ENCODE results near the gene SARS2.
A peak's percentile ranks its signal among the peaks of the same experiment; 100 is the strongest.

Gene SARS2

DNA sequence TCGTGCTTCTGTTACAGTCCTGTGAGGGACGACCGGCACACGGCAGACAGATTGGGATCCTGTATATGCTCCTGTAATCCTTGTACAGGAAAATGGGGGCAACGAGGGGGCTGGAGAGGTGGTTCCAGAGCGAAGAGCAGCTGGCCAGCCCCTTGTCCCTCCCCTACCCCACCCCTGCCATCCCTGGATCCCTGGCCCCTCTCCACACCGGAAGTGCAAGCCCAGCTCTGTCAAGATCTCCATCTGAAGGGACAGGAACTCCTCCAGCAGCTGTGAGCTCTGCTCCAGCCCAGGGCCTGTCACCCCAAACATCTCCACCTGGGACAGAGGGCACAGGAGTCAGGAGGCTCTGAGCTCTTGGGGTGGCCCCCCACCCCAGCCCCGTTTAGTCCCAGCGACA lies 13.0 kb downstream of the SARS2 start:
- no peak overlapping the region for H3K4me3 ChIP-seq (ENCODE audit: low read depth, low read length)
- no peak for TF ChIP-seq CTCF (IDR thresholded peaks at IDR 0.05; ENCODE audit: insufficient read depth, low read depth, low read length, missing control alignments)
- DNase-seq (ENCODE audit: low read depth), result no peak

DNA sequence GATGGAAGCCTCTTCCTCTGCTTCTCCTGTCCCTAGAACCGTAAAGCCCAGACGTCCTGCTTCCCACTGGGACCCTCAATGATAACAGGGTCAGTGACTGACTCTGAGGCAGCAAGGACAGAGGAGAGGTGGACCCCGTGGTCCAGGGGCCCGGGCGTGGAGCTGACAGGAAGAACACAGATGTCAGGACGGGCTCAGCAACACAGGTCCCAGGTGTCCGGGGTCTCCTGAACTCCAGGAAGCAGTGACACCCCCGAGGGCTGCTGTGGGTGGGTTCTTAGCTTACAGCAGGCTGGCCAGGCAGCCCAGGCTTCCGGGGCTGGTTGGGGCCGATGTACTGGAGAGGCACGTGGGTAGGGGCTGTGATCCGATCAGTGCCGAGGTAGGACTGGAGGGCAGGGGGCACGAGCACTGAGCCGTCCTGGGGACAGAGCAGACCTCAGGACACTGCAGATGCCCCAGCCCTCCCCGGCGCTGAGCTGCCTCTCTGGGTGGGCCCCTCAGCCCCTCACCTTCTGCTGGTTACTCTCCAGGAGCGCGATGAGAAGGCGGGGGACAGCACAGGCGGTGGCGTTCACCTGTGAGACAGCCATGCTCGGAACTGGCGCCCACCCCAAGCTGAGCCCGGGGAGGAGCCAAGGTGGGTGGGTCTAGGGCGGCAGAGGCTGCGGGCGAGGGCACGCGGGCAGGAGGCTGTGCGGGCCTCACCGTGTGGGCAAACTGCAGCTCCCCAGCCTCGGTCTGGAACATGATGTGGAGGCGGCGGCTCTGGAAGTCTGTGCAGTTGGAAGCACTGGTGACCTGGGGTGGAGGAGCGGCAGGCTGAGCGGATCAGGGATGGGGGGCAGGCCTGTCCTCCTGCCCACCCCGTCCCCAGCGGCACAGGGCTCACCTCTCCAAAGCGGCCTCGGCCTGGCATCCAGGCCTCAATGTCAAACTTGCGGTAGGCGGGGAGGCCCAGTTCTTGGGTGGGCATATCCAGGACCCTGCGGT lies 14.9 kb downstream of the SARS2 start:
- DNase-seq (ENCODE audit: low read depth), result no peak
- TF ChIP-seq CTCF (IDR thresholded peaks at IDR 0.05; ENCODE audit: insufficient read depth, low read depth, low read length, missing control alignments), result no peak
- H3K4me3 ChIP-seq (ENCODE audit: low read depth, low read length), result no peak overlapping the region

DNA sequence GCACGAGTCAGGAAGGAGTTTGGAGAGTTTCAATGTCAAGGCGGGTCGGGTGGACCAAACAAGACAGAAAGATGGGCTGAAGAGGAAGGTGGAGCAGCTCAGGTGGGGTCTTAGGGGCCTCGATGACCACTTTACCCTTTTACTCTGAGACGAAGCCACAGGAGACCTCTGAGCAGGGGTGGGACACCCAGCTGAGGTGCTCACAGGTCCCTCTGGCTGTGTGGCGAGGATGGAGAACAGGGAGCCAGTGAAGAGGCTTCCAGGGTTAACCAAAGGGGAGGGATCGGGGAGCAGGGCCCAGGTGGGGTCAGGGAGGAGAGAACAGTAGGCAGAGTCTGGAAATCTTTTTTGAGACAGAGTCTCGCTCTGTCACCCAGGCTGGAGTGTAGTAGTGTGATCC lies 16.6 kb downstream of the SARS2 start:
- H3K4me3 ChIP-seq (ENCODE audit: low read depth, low read length), result no peak overlapping the region
- no peak for TF ChIP-seq CTCF (IDR thresholded peaks at IDR 0.05; ENCODE audit: insufficient read depth, low read depth, low read length, missing control alignments)
- no peak for DNase-seq (ENCODE audit: low read depth)

DNA sequence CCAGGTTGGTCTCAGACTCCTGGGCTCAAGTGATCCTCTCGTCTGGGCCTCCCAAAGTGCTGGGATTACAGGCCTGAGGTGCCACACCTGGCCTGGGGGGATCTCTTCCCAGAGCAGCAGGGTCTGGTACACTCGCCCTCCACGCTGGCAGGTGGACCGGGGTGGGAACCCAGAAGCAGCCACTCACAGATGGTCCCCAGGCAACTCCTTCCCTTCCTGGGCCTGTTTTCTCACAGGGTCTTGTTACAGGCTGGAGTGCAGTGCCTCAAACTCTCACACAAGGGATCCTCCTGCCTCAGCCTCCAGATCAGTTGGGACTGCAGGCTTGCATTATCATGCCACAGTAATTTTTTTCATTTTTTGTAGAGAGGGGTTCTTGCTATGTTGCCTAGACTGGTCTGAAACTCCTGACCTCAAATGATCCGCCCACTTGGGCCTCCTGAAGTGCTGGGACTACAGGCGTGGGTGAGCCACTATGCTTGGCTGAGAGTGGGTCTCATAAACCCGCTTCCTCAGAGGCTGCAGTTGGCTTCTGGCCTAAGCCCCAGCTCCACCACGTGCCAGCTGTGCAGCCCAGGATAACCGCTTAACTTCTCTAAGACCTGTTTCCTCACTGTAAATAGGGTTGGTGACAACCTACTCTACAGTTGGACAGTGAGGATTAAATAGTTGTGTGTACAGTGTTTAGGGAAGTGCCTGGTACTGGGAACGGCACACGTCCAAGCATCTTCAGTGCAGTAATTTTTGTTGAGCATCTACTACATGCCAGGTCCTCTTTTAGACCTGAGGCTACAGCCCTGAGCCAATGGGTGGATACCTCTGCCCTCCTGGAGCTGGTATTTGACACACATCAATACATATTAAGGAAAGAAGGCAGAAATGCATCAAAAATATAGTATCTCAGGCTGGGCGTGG lies 17.7 kb downstream of the SARS2 start:
- H3K4me3 ChIP-seq (ENCODE audit: low read depth, low read length), result no peak overlapping the region
- TF ChIP-seq CTCF (IDR thresholded peaks at IDR 0.05; ENCODE audit: insufficient read depth, low read depth, low read length, missing control alignments), result no peak
- peak; percentile 27 for DNase-seq (ENCODE audit: low read depth)

GRCh38 chr19:38911388-38912001 lies 19.1 kb downstream of the SARS2 start:
- no peak for DNase-seq (ENCODE audit: low read depth)
- TF ChIP-seq CTCF (IDR thresholded peaks at IDR 0.05; ENCODE audit: insufficient read depth, low read depth, low read length, missing control alignments), result no peak
- no peak overlapping the region for H3K4me3 ChIP-seq (ENCODE audit: low read depth, low read length)

DNA sequence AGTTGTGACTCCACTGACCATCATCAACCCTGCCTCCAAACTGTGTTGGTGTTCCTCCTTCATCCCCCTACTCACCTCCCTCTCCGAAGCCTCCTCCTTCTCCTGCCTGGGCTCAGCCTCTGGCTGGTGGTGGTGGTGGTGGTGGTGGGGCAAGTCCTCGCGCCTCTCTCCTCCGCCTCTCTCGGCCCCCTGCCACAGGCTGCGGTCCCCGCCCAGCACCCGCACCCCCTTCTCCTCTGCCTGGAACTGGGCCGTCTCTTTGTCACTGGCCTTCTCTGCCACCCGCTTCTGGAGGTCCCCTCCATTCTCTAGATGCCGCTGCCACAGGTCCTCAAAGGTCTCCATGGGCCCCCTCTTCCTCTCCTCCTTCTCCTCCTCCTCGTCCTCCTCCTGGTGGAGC lies 20.1 kb downstream of the SARS2 start:
- no peak for DNase-seq (ENCODE audit: low read depth)
- TF ChIP-seq CTCF (IDR thresholded peaks at IDR 0.05; ENCODE audit: insufficient read depth, low read depth, low read length, missing control alignments), result no peak
- no peak overlapping the region for H3K4me3 ChIP-seq (ENCODE audit: low read depth, low read length)

Data from GM12865 (cell line).